Hepatocyte (in vitro differentiated cells): ENCODE results near the gene ZDHHC7.

Experiments
- EZH2 ChIP-seq: fragments of 200-600 bp; sonication (generic); IDR thresholded peaks from 2 replicates; pipeline ENCODE4 v1.6.1; 2016; ENCODE audit warnings: antibody characterized with exemption, mild to moderate bottlenecking, borderline replicate concordance
- EZH2phosphoT487 ChIP-seq: fragments of 200-600 bp; sonication (generic); IDR thresholded peaks from one replicate; pipeline ENCODE4 v1.6.1; 2018; ENCODE audit warnings: antibody characterized with exemption, mild to moderate bottlenecking, low read depth, moderate library complexity; ENCODE audit not compliant: unreplicated experiment, severe bottlenecking
- TF ChIP-seq, protein P1 (sequence below): fragments of 200-600 bp; sonication (generic); IDR thresholded peaks from 2 replicates; pipeline ENCODE4 v1.5.1; 2016; ENCODE audit warnings: antibody characterized with exemption, mild to moderate bottlenecking; ENCODE audit not compliant: poor library complexity

DNA sequence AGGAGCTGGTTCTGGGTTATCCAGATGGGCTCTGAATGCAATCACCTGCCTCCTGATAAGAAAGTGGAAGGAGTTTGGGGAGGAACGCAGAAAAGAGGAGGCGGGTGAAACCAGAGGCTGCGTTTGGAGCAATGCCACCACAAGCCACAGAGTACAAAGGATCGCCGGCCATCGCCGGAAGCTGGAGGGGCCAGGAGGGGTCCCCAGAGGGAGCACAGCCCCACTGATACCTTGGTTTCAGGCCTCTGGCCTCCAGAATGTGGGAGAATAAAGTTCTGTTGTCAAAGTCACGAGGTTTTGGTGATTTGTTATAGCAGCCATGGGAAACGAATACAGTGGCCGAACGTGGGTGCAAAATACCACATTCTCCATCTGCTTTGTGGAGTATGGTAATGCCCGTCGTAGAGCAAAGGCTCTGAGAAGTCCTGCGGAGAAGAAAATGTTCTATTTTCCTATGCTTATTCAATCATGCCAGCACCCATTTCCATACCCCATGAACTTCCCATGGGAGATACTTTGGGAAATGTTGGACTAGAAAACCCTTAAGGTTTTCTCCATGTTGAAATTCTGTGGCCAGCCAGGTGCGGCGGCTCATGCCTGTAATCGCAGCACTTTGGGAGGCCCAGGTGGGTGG is 51.4 kb downstream of the ZDHHC7 start:
- TF ChIP-seq, protein P1, sequence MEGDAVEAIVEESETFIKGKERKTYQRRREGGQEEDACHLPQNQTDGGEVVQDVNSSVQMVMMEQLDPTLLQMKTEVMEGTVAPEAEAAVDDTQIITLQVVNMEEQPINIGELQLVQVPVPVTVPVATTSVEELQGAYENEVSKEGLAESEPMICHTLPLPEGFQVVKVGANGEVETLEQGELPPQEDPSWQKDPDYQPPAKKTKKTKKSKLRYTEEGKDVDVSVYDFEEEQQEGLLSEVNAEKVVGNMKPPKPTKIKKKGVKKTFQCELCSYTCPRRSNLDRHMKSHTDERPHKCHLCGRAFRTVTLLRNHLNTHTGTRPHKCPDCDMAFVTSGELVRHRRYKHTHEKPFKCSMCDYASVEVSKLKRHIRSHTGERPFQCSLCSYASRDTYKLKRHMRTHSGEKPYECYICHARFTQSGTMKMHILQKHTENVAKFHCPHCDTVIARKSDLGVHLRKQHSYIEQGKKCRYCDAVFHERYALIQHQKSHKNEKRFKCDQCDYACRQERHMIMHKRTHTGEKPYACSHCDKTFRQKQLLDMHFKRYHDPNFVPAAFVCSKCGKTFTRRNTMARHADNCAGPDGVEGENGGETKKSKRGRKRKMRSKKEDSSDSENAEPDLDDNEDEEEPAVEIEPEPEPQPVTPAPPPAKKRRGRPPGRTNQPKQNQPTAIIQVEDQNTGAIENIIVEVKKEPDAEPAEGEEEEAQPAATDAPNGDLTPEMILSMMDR = no peak
- TF ChIP-seq EZH2 (no peak), EZH2phosphoT487 (no peak)
